HG03139 (cell line): ENCODE data around the gene FKBP7.
"Not testable (repeated sequence)": the region's sequence is repeated elsewhere in the genome, so short reads cannot be mapped to it uniquely, and the experiment has no call there.

Source experiments
- ATAC-seq: cut with Tn5 transposase; IDR thresholded peaks from one replicate; pipeline ENCODE4 v1.9.1; 2021; ENCODE audit not compliant: unreplicated experiment

The FKBP7 gene

GRCh38 chr2:178450524-178450773, 28.0 kb downstream of the FKBP7 start:
- peak; percentile 46 for ATAC-seq

- ATAC-seq, result peak; percentile 4
Measured at GRCh38 chr2:178449700-178450523, 28.5 kb downstream of the FKBP7 start.

GRCh38 chr2:178448968-178449661, 29.3 kb downstream of the FKBP7 start:
- ATAC-seq, result no peak

- ATAC-seq, result no peak
Measured at GRCh38 chr2:178441426-178441825, 37.0 kb downstream of the FKBP7 start.

- ATAC-seq, result no peak
Measured at GRCh38 chr2:178436662-178437061, 41.7 kb downstream of the FKBP7 start.

GRCh38 chr2:178429336-178429735, 49.1 kb downstream of the FKBP7 start:
- ATAC-seq, result no peak

GRCh38 chr2:178428396-178428806, 50.0 kb downstream of the FKBP7 start:
- ATAC-seq, result no peak

- ATAC-seq, result no peak
Measured at GRCh38 chr2:178427458-178427857, 50.9 kb downstream of the FKBP7 start.

GRCh38 chr2:178426388-178426787, 52.0 kb downstream of the FKBP7 start:
- no peak for ATAC-seq

GRCh38 chr2:178425255-178425827, 53.1 kb downstream of the FKBP7 start:
- ATAC-seq, result no peak

- ATAC-seq, result not testable (repeated sequence)
Measured at GRCh38 chr2:178423746-178424145, 54.7 kb downstream of the FKBP7 start.

- no peak for ATAC-seq
Measured at GRCh38 chr2:178422097-178422496, 56.3 kb downstream of the FKBP7 start.

GRCh38 chr2:178420463-178420999, 57.9 kb downstream of the FKBP7 start:
- ATAC-seq, result no peak

GRCh38 chr2:178419123-178419522, 59.3 kb downstream of the FKBP7 start:
- ATAC-seq, result no peak

GRCh38 chr2:178418426-178418825, 60.0 kb downstream of the FKBP7 start:
- no peak for ATAC-seq

GRCh38 chr2:178417916-178418315, 60.5 kb downstream of the FKBP7 start:
- ATAC-seq, result no peak

GRCh38 chr2:178415979-178416378, 62.4 kb downstream of the FKBP7 start:
- ATAC-seq, result no peak

GRCh38 chr2:178414266-178415247, 63.8 kb downstream of the FKBP7 start:
- peak; percentile 80 for ATAC-seq
